Neuron (in vitro differentiated cells): ENCODE results near the gene NOS3.

Experiments used
- H2AFZ ChIP-seq: one replicate; pipeline ENCODE4 v1.6.1; 2013; ENCODE audit warnings: low read depth, mild to moderate bottlenecking, inconsistent platforms, low read length, moderate library complexity
- H3K27me3 ChIP-seq: one replicate; pipeline ENCODE4 v1.6.1; 2013; ENCODE audit warnings: low read length; ENCODE audit not compliant: insufficient read depth
- H3K36me3 ChIP-seq: one replicate; pipeline ENCODE4 v1.6.1; 2013; ENCODE audit warnings: low read length; ENCODE audit not compliant: insufficient read depth
- H3K4me1 ChIP-seq: one replicate; pipeline ENCODE4 v1.6.1; 2013; ENCODE audit warnings: low read length; ENCODE audit not compliant: insufficient read depth
- H3K4me3 ChIP-seq: 2 replicates; pipeline ENCODE4 v1.5.1; 2013; ENCODE audit warnings: mild to moderate bottlenecking, low read length, moderate library complexity
- H3K9me3 ChIP-seq: one replicate; pipeline ENCODE4 v1.6.1; 2013; ENCODE audit warnings: low read length

NOS3 gene

DNA sequence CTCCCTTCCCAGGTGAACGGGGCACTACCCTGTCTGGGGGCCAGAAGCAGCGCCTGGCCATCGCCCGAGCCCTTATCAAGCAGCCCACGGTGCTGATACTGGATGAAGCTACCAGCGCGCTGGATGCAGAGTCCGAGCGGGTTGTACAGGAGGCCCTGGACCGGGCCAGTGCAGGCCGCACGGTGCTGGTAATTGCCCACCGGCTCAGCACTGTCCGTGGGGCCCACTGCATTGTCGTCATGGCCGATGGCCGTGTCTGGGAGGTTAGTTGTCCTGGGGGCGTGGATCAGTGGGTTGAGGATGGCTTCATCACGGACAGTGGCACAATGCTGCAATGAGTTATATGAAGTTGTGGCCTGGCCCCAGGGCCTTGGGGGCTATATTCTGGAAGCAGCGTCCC is 53.1 kb downstream of the NOS3 start:
- Histone ChIP-seq H3K27me3 (no peaks in the 10 kb centered on the region), H3K4me3 (no peak overlapping the region), H3K9me3 (no peaks in the 10 kb centered on the region), H2AFZ (no peak overlapping the region), H3K36me3 (peaks cover 4% of the 10 kb centered on the region), H3K4me1 (peaks cover 7% of the 10 kb centered on the region)

DNA sequence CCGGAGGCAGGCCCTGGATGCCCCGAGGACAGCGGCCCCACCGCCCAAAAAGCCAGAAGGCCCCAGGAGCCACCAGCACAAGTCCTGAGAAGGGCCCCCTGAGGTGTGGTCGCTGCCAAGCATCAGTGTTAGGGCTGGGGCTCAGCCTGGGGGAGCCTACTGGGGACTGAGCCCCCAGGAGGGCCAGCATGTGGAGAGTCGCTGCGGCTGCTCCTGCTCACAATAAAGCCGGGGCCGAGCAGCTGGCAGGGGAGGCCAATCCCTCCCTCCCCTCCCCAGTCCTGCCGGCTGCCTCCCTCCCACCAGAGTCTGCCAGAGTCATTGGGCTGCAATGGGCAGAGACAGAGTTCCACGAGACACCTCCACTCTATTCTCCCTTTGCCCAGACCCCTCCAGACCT is 54.4 kb downstream of the NOS3 start:
- no peak overlapping the region for H2AFZ ChIP-seq
- H3K4me3 ChIP-seq: no peak overlapping the region
- peaks cover 4% of the 10 kb centered on the region for H3K36me3 ChIP-seq
- H3K27me3 ChIP-seq: no peaks in the 10 kb centered on the region
- H3K4me1 ChIP-seq: no peaks in the 10 kb centered on the region
- H3K9me3 ChIP-seq: no peaks in the 10 kb centered on the region

DNA sequence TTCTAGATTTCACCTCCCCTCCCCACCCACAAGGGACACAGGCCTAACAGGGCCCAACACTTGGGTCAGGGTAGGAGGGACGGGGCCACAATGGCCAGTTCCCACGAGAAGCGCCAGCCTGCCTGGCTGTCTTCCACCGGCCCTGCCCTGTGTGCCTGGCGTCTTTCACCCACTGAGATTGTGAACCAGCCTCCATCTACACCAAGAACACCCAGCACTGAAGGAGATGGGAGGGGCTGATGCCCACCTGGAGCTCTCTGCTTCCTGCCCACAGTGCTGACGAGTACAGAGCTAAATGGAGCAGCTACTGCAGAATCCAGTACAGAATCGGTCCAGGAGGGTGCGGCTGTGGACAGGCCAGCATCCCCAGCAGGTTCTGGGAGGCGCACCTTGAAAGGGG is 55.1 kb downstream of the NOS3 start:
- H3K4me1 ChIP-seq: no peaks in the 10 kb centered on the region
- no peaks in the 10 kb centered on the region for H3K9me3 ChIP-seq
- no peak overlapping the region for H3K4me3 ChIP-seq
- peaks cover 4% of the 10 kb centered on the region for H3K36me3 ChIP-seq
- H2AFZ ChIP-seq: no peak overlapping the region
- H3K27me3 ChIP-seq: no peaks in the 10 kb centered on the region

DNA sequence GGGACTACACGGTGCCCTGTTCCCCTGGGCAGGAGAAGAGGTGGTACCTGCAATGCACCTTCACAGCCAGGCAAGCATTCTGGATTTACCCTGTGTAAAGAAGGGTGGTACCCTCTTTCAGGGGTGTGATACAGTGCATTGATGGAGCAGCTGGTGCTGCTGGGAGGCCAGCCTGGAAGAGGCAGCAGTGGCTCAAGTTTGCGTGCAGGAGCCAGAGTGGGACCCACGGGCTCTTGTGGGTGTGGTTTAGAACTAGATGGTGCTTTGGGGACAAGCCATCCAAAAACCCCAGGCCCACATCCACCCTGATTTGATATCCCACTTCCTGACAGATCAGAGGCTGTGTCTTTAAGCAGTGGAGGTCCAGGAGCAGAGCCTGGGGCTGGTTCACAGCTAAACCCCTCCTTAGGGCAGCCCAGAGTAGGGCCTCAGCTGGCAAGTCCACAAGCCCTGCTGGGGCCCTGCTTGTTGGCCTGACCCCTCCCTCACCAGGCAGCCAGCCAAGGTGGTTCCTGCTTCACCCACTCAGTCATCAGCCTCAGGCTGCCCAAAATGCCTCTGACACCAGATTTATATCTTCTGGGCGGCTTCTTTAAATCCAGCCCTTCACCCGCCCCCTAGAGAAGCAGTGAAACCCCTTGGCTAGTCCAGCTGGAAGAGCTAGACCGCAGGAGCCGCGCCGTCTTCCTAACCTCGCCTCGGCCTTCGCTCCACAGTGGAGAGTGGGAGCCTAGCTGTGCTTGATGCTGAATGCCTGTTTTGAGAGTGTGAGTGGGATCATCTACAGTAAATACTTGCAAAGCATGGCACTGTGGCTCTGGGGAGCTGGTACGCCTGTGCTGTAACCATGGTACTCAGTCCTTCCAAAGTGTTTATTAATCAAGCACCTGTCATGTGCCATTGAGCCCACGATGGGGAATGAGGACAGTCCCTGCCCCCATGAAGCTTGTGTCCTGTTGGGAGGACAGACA is 56.1 kb downstream of the NOS3 start:
- H3K9me3 ChIP-seq: no peaks in the 10 kb centered on the region
- no peak overlapping the region for H3K4me3 ChIP-seq
- no peak overlapping the region for H2AFZ ChIP-seq
- peaks cover 1% of the 10 kb centered on the region for H3K36me3 ChIP-seq
- no peaks in the 10 kb centered on the region for H3K4me1 ChIP-seq
- H3K27me3 ChIP-seq: no peaks in the 10 kb centered on the region

DNA sequence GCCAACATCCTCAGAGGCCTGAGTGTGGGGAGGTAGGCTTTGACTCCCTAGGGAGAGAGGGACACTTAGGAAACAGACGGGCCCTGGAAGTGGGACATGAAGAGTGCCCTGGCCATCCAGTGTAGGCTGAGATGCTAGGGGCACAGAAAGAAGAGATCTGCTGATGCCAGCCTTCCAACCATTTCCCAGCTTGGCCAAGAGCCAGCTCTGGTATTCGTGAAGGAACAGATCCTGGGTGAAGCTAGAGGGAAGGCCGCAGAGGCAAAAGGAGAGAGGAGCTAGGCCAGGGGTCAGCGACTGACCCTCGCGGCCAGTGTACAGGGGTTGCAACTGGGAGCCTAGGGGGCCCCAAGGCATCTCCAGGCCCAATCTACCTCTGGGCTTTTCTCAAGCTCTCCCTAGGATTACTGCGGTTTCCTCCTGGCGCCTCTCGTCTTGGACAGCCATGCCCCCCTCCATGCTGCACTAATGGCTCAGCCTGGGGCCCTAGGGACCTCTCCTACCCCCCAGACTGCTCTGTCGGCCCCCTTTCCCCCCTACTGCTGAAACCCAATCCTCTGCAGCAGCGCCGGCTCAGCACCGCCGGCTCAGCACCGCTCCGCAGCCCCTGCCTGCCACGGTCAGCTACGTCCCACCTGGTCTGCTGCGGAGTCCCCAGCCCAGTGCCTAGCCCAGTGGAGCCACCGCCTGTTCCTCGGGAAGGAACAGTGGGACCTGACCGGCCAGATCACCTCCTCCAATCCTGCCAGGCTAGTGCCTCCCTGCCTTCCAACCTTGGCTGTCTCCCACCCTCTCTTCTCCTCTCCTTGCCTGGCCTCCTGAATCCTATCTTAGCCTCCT is 57.4 kb downstream of the NOS3 start, which contains the start of gene ASIC3:
Gene ASIC3, plus strand, starts transcription at position 556 of the 840 bp plus-strand sequence. CDS start 355 bp downstream, outside the sequence.
- Histone ChIP-seq H3K9me3 (no peaks in the 10 kb centered on the region), H2AFZ (no peak within 1 kb of the TSS), H3K4me3 (no peak within 1 kb of the TSS), H3K36me3 (no peaks in the 10 kb centered on the region), H3K27me3 (no peaks in the 10 kb centered on the region), H3K4me1 (no peaks in the 10 kb centered on the region)

DNA sequence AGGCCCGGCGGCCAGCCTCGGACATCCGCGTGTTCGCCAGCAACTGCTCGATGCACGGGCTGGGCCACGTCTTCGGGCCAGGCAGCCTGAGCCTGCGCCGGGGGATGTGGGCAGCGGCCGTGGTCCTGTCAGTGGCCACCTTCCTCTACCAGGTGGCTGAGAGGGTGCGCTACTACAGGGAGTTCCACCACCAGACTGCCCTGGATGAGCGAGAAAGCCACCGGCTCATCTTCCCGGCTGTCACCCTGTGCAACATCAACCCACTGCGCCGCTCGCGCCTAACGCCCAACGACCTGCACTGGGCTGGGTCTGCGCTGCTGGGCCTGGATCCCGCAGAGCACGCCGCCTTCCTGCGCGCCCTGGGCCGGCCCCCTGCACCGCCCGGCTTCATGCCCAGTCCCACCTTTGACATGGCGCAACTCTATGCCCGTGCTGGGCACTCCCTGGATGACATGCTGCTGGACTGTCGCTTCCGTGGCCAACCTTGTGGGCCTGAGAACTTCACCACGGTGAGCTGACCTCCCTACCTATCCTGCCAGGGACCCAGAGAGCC is 58.2 kb downstream of the NOS3 start:
- peaks cover 2% of the 10 kb centered on the region for H3K36me3 ChIP-seq
- H3K4me1 ChIP-seq: no peaks in the 10 kb centered on the region
- no peak overlapping the region for H3K4me3 ChIP-seq
- H3K27me3 ChIP-seq: no peaks in the 10 kb centered on the region
- no peaks in the 10 kb centered on the region for H3K9me3 ChIP-seq
- H2AFZ ChIP-seq: no peak overlapping the region

DNA sequence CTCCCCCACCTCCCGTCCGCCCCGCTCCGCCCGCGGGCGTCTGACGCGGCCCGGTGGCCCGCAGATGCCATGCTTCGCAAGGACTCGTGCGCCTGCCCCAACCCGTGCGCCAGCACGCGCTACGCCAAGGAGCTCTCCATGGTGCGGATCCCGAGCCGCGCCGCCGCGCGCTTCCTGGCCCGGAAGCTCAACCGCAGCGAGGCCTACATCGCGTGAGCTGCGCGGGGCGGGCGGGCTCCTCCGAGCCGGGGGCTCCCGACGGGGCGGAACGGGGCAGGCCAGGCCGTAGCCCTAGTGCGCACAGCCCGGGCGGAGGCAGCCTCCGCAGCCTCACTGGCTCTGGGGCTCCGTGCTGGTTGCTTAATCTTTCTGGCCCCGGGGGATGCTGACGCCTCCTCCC is 60.3 kb downstream of the NOS3 start:
- H3K27me3 ChIP-seq: no peaks in the 10 kb centered on the region
- no peak overlapping the region for H2AFZ ChIP-seq
- no peaks in the 10 kb centered on the region for H3K9me3 ChIP-seq
- H3K4me3 ChIP-seq: no peak overlapping the region
- no peaks in the 10 kb centered on the region for H3K4me1 ChIP-seq
- peaks cover 2% of the 10 kb centered on the region for H3K36me3 ChIP-seq

DNA sequence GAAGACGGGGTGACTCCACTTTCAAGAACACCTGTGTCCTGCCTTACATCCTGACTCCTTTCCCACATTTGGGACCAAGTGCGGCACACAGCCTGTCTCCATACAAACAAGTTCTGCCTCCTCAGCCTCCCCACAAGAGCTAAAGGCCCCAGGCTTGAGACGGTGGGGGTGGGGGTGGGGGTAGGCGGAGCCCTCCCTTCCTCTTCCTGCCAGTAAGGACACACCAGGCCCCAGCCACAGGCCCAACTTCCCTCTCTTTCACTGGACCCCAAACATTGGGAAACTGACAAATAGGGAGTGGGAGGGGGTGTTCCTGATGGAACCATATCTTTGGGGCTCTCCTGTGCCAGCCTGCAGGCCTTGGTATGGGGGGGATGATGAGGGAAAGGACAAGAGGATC is 62.3 kb downstream of the NOS3 start:
- H3K4me1 ChIP-seq: peaks cover 6% of the 10 kb centered on the region

DNA sequence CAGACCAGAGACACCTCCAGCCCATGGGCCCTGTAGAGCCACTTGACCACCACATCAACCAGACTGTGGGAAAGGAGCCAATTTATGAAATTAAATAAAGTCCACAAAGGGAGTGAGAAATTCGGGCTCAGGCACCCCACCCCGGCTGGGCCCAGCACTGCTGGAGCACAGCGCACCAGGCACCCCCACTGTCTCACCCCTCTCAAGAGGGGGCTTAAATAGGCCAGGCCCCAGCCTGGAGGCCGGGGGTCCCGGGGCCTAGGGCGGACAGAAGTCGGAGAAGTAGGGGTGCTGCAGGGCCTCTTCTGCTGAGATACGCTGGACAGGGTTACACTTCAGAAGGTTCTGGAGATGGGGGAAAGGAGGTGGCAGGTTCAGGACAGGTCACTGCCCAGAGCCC is 62.9 kb downstream of the NOS3 start:
- Histone ChIP-seq H3K27me3 (no peaks in the 10 kb centered on the region), H2AFZ (no peak overlapping the region), H3K9me3 (no peaks in the 10 kb centered on the region), H3K36me3 (peaks cover 2% of the 10 kb centered on the region), H3K4me3 (no peak overlapping the region), H3K4me1 (peaks cover 11% of the 10 kb centered on the region)

More for the DNA sequence above, 62.3 kb downstream of the NOS3 start:
- H3K9me3 ChIP-seq: no peaks in the 10 kb centered on the region
- H3K36me3 ChIP-seq: peaks cover 2% of the 10 kb centered on the region
- H3K27me3 ChIP-seq: no peaks in the 10 kb centered on the region
- no peak overlapping the region for H3K4me3 ChIP-seq
- no peak overlapping the region for H2AFZ ChIP-seq

DNA sequence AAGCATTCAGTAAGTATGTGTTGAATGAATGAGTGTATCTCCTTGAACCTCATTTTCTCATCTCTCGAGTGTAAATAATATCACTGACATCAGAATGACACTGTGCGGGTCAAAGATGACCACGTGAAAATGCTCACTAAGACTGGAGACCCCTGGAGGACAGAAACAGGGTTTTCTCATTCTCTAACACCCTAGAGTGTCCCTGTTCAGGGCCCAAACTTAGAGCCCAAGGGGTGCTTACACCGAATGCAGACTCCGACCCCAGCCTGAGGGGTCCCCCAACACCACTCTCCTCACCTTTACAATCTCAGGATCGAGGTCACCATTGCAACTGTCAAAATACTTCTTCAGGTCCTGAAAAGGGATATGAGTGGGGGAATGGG is 65.5 kb downstream of the NOS3 start:
- Histone ChIP-seq H3K4me3 (no peak overlapping the region), H2AFZ (no peak overlapping the region), H3K36me3 (peaks cover 2% of the 10 kb centered on the region), H3K4me1 (peaks cover 26% of the 10 kb centered on the region), H3K9me3 (no peaks in the 10 kb centered on the region), H3K27me3 (no peaks in the 10 kb centered on the region)

DNA sequence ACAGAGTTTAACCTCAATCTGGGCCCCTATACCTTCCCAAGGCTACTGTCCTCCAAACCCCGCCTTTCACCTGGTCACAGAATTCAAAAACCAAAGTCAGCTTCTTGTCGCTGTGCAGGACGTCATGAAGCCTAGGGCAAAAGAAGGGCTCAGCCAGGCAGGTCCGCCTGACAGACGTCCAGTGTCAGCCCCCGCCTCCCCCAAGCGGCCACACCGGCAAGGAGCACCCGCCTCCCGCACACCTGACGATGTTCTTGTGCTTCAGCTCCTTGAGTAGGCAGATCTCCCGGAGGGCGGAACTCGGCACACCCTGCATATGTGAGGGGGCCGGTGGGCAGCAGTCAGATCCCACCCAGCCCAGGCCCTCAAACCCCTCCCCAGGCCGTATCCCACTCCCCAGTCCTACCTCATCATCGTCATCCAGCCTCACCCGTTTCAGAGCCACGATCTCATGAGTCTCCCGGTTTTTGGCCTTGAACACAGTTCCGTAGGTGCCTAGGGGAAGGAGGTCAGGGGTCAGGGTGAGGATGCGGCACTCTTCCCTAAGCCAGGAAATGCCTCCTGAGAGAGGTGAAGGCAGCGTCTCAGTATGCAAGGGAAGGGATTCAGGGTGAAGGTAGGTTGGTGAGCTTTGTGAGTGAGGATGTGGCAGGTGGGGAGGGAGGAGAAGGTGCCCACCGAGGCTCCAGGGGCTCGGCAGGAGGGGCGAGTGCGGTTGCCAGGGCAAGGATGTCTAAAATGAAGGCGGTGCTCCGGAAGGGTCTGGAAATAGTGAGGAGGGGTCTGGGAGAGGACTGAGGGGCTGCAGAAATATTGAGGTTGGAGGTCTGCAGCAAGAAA is 66.1 kb downstream of the NOS3 start:
- Histone ChIP-seq H3K27me3 (no peaks in the 10 kb centered on the region), H3K4me1 (peaks cover 29% of the 10 kb centered on the region), H3K9me3 (no peaks in the 10 kb centered on the region), H2AFZ (no peak overlapping the region), H3K36me3 (peaks cover 2% of the 10 kb centered on the region), H3K4me3 (peak overlapping the region; percentile 79)

DNA sequence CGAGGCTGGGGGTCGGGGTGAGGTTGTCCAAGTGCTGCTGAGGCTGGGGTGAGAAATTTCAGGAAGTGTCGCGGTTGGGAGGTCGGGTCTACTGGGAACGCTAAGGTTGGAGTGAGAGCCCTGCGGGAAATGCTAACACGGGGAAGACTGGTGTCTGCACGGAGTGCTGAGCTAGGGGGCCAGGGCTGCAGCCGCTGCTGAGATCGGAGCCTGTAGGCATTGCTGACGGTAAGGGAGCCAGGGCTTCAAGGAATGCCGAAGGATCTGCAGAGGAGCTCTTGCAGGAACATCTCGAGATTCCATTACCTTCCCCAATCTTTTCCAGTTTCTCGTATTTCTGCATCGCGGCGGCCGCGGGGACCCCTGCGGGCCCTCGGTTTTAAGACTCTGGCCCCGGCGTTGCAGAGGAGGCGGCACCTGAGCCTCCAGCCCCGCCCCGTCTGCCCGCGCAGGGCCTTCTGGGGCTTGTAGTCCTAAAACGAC is 66.7 kb downstream of the NOS3 start, which contains the start of gene CDK5:
Gene CDK5, minus strand, starts transcription at position 392 of the 483 bp plus-strand sequence. Its CDS starts 49 bp downstream, at position 343.
- peak within 1 kb of the TSS; percentile 11 for H2AFZ ChIP-seq
- H3K36me3 ChIP-seq: peaks cover 2% of the 10 kb centered on the region
- H3K4me1 ChIP-seq: peaks cover 29% of the 10 kb centered on the region
- no peaks in the 10 kb centered on the region for H3K27me3 ChIP-seq
- H3K4me3 ChIP-seq: peak within 1 kb of the TSS; percentile 79
- no peaks in the 10 kb centered on the region for H3K9me3 ChIP-seq
